ENCODE results near the gene NKX2-2.
"Not testable (repeated sequence)": the region's sequence is repeated elsewhere in the genome, so short reads cannot be mapped to it uniquely, and the experiment has no call there.

NKX2-2 gene

DNA sequence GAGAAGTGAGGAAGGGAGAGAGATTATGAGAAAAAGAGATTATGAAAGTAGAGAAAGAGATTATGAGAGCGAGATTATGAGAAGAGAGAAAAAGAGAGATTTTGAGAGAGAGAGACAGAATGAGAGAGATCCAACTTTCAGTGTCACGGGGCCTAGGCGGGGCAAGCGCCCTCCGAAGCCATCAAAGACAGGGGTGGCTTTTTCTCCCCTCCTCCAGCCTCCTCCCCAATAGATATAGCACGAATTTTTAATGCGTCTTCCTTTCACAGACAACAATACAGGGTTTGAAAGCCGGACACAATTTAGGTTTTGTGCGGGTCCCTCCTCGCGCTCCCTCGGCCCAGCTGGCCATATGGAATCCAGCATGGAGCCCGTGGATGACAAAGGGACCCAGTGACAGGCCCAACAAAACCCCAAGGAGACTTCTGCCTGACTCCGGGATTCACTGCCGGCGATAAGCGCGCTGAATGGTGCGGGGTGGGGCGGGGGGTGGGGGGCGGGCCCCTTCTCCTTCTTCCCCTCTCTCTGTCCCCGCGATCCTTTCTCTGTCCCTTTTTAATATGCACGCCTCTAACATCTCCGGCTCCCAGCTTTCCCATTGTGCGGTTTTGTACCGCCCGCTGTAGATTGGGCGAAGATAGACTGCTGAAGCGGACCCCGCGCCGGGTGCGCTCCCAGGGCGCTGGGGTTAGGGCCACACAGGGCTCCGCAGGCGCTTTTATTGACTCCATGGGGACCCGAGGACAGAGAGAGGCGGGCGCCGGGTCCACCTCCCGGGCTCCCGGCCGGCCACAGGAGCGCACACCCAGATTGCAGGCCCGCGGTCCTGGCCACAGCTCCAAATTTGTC is 5.4 kb downstream of the NKX2-2 start:
- DNase-seq (ENCODE audit: low read depth in 2 of 2), result no peak

- DNase-seq (ENCODE audit: low read depth in 2 of 2), result no peak
Measured at GRCh38 chr20:21507400-21508229, 6.2 kb downstream of the NKX2-2 start.

DNA sequence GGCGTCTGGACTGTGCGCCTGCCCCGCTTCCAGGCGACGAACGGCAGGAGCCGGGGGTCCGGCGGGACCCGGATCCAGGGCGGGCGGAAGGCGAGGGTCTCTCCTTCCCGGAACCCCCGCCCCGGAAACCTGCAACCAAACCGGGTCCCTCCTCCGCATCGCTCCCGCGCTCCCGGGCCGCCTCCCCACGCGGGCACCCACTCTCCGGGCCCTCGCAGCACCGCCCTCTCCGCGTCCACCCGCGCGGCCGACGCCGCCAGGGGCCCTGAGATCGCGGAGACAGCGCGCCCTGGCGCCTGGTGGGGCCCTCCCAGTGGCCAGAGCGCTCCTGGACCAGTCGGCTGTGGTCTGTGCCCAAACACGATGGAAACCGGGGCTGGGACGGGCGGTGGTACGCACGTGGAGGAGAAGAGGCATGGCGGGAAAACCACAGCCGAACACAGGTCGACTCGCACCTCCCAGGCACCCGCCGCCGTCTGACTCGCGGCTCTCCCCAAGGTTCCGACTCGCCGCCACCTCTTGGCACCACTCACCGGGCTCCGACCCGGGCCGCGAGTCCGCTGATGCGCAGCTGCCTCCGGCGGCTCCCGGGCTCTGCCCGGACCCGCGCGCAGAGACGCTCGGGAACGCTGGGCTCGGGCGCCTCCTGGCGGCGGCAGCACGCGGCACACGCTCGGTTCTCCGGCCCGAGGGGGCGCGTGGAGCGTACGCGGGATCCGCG is 7.9 kb downstream of the NKX2-2 start:
- DNase-seq (ENCODE audit: low read depth in 2 of 2), result peak; percentile 14 to 30

GRCh38 chr20:21505161-21505809 is 8.6 kb downstream of the NKX2-2 start:
- DNase-seq (ENCODE audit: low read depth in 2 of 2), result peak; percentile 54 to 73

GRCh38 chr20:21504323-21504722 is 9.5 kb downstream of the NKX2-2 start:
- no peak for DNase-seq (ENCODE audit: low read depth in 2 of 2)

- DNase-seq (ENCODE audit: low read depth in 2 of 2), result no peak
Measured at GRCh38 chr20:21503345-21503744, 10.5 kb downstream of the NKX2-2 start.

GRCh38 chr20:21501184-21501583 is 12.7 kb downstream of the NKX2-2 start:
- DNase-seq (ENCODE audit: low read depth in 2 of 2), result no peak

DNA sequence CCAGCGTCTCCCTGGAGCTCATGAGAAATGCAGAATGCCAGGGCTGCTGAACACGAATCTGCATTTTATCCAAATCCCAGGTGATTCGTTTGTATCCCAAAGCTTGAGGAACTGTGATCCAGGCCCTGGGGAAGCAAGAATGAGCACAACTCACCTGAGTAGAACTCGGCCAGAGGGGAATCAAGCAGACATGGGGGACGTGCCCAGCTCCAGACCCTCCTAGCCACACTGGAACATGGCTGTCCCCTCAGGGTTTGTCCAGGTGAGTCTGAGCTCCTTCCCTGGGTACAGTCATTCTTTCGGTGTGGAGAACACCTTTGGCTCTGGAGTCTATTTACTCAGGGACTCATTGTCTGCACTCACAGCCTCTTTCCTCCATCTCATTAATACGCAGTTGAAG is 13.3 kb downstream of the NKX2-2 start:
- DNase-seq (ENCODE audit: low read depth in 2 of 2), result no peak

- no peak for DNase-seq (ENCODE audit: low read depth in 2 of 2)
Measured at GRCh38 chr20:21499641-21500040, 14.2 kb downstream of the NKX2-2 start.

- no peak for DNase-seq (ENCODE audit: low read depth in 2 of 2)
Measured at GRCh38 chr20:21498635-21499034, 15.2 kb downstream of the NKX2-2 start.

GRCh38 chr20:21498195-21498594 is 15.7 kb downstream of the NKX2-2 start:
- no peak for DNase-seq (ENCODE audit: low read depth in 2 of 2)

- DNase-seq (ENCODE audit: low read depth in 2 of 2), result no peak
Measured at GRCh38 chr20:21496452-21496851, 17.4 kb downstream of the NKX2-2 start.

GRCh38 chr20:21493049-21493448 is 20.8 kb downstream of the NKX2-2 start:
- DNase-seq (ENCODE audit: low read depth in 2 of 2), result no peak

- DNase-seq (ENCODE audit: low read depth in 2 of 2), result no peak
Measured at GRCh38 chr20:21490105-21490504, 23.8 kb downstream of the NKX2-2 start.

GRCh38 chr20:21480144-21480543 is 33.7 kb downstream of the NKX2-2 start:
- DNase-seq (ENCODE audit: low read depth in 2 of 2), result not testable (repeated sequence)

DNA sequence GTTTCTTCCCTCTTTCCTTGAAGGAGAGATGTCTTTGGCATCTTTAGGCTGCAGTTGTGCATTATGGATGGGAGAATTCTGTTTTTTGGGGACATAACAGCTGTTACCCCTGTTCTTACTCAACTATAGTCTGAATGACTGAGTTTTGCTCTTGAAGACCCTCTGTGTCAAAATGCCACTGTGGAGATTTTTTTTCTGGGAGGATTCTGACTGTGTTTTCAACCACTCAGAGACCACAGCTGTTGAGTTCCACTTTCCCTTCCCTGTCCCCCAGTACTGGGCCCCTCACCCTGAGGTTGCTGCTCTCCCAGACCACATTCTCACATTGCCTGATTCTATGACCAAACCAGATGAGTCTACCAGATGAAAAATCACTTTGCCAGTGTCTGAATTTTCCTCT is 48.1 kb downstream of the NKX2-2 start:
- no peak for DNase-seq (ENCODE audit: low read depth in 2 of 2)

DNA sequence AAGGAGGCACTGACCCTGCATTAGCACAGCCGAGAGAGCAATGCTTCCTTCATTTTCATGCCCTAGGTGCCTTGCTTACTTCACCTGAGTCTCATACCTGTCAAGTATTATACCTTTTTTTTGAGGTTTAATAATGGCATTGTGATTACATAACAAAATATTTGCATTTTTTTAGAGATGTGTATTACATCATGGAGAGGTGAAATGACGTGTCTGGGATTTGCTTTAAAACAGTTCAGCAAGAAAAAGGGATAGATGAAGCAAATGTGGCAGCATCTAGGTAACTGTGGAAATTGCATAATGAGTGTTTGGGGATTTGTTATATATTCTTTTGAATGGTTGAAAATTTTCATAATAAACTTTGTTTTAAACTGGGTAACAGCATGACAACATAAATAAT is 48.9 kb downstream of the NKX2-2 start:
- no peak for DNase-seq (ENCODE audit: low read depth in 2 of 2)

Measured in stimulated activated CD8-positive, alpha-beta memory T cell treated with anti-CD3 and anti-CD28 coated beads, Interleukin-2, amount 100 ng/mL, for 1 hour (primary cell).